ENCODE data around the gene KLK6. TPM values are rescaled to one million over a fixed set of nuclear protein-coding genes. Genes with fewer than 3 reads are reported as not detected.

KLK6 gene
- total and polyA plus RNA-seq, 8 donors, result 0.15 to 0.47 (median 0.29) TPM; not detected in 2

GRCh38 chr19:51014242-51014641 is 44.9 kb upstream of the KLK6 start:
- H3K27me3 ChIP-seq, result peaks cover 29 to 99% of the 10 kb centered on the region in 2 donors
- no peak overlapping the region for H3K27ac ChIP-seq
- no peak for TF ChIP-seq CTCF (IDR thresholded peaks at IDR 0.05)
- no peaks in the 10 kb centered on the region for H3K9me3 ChIP-seq
- no peak overlapping the region for H3K4me3 ChIP-seq
- no peak for ATAC-seq
- H3K4me1 ChIP-seq, result peaks cover 0 to 4% of the 10 kb centered on the region in 2 donors
- no peak for DNase-seq
- intact Hi-C loops (cut with DNase I), result no loop called here
- H3K36me3 ChIP-seq, result no peaks in the 10 kb centered on the region

GRCh38 chr19:51012661-51013190 is 43.3 kb upstream of the KLK6 start:
- Histone ChIP-seq H3K4me1 (peaks cover 0 to 4% of the 10 kb centered on the region in 2 donors), H3K27ac (no peak overlapping the region), H3K9me3 (no peaks in the 10 kb centered on the region), H3K36me3 (no peaks in the 10 kb centered on the region), H3K27me3 (peaks cover 15 to 98% of the 10 kb centered on the region in 2 donors), H3K4me3 (no peak overlapping the region)
- TF ChIP-seq CTCF (IDR thresholded peaks at IDR 0.05), result no peak
- DNase-seq, result no peak
- ATAC-seq, result no peak
- intact Hi-C loops (cut with DNase I), result no loop called here

DNA sequence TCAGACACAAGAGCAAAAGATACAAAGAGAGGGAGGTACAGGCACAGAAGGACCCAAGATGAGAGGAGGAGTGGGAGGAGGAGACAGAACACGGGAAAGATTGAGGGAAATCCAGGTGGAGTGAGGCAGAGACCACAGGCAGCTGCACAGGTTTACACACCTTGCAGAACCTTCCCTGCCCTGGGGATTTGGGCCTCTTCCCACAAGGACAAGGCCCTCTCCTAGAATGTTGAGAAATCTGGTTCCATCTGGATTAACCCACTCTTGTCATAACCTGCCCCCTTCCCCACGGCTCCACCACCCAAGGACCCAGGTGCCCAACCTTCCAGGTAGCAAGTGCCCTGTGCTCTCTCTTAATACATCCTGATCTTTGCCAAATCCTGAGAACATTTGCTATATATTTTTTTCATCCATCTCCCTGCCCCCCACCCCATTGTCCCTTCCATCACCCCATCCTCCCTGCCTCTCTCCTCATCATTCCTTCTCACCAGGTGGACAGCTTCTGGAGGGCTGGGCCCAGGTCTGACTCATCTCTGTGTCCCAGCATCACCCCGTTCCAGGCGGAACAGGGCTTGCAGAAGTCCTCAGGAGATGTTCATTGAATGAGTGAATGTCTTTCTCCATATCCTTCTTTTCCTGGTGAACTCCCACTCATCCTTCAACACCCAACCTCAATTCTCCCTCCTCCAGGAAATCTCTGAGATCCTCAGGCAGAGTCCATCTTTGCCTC is 40.8 kb upstream of the KLK6 start:
- Histone ChIP-seq H3K27ac (no peak overlapping the region), H3K4me1 (no peaks in the 10 kb centered on the region), H3K36me3 (no peaks in the 10 kb centered on the region), H3K27me3 (peaks cover 0 to 96% of the 10 kb centered on the region in 2 donors), H3K4me3 (no peak overlapping the region), H3K9me3 (no peaks in the 10 kb centered on the region)
- ATAC-seq (no peak), DNase-seq (no peak)
- intact Hi-C loops (cut with DNase I), result no loop called here
- TF ChIP-seq CTCF (IDR thresholded peaks at IDR 0.05), result no peak

DNA sequence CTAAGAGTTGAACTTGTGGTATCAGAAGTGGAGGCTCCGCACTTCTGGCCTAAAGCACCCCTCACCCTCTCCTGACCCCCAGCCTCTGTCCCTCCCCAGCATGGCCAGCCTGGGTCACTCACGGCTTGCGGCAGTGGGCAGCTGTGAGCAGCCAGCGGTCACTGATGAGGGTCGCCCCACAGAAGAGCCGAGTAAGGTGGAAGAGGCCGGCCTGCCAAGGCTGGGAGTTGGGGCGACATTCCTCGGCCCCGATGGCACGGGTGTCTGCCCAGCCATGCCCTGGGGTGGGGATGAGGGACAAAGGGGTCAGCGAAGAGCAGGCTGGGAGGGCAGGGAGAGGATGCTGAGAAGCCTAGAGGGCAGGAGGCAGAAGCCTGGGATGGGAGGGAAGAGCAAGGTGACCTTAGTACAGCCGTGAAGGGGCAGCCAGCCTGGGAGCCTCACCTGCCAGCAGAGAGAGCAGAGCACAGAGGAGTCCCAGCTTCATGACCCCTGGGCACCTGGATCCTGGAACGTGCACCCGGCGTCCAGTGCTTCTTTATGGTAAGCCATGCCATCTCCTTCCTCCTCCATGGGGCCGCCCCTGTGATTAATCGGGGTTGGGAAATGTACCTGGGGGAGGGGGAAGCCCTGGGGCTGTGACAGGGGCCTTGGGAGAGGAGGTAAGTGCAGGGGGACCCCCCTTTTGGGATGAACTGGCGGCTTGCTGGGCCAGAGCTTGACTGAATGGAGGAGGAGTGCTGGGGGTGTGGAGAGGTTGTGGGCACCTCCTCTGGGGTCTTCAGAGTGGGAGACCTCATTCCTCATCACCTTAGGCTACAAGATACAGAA is 39.9 kb upstream of the KLK6 start:
- TF ChIP-seq CTCF (IDR thresholded peaks at IDR 0.05), result no peak

DNA sequence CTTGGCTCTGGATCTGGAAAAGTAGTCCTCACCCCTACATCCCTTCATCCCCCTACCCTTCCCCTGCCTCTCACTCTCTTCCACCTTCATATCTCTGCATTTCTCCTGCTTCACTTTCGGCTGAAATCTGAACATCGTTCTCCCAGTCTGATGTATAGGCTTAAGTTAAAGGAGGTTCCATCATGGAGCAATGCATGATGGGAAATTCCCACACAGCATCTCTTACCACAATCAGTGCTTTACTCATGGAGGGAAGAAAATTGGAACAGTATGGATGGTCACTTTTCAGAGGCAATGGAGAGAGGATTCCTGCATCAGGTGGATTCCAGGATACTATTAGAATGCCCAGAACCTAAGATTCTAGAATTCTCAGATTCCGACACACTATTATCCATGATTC is 38.1 kb upstream of the KLK6 start:
- ATAC-seq, result no peak
- H3K27me3 ChIP-seq, result peaks cover 0 to 86% of the 10 kb centered on the region in 2 donors

More for the DNA sequence above, 39.9 kb upstream of the KLK6 start:
- Histone ChIP-seq H3K4me1 (no peaks in the 10 kb centered on the region), H3K36me3 (no peaks in the 10 kb centered on the region), H3K27ac (no peak overlapping the region), H3K27me3 (peaks cover 0 to 86% of the 10 kb centered on the region in 2 donors), H3K9me3 (no peaks in the 10 kb centered on the region), H3K4me3 (no peak overlapping the region)
- DNase-seq (no peak), ATAC-seq (no peak)
- intact Hi-C loops (cut with DNase I), result no loop called here

More for the DNA sequence above, 38.1 kb upstream of the KLK6 start:
- Histone ChIP-seq H3K4me3 (no peak overlapping the region), H3K9me3 (peaks cover 0 to 1% of the 10 kb centered on the region in 2 donors), H3K36me3 (no peaks in the 10 kb centered on the region), H3K4me1 (no peaks in the 10 kb centered on the region), H3K27ac (no peak overlapping the region)
- DNase-seq, result no peak
- intact Hi-C loops (cut with DNase I), result no loop called here
- TF ChIP-seq CTCF (IDR thresholded peaks at IDR 0.05), result no peak
